Mesenchymal stem cell (in vitro differentiated cells and primary cell): ENCODE measurements around the gene DACH2. TPM values are rescaled to one million over a fixed set of nuclear protein-coding genes. Genes with fewer than 3 reads are reported as not detected.

Experiments
- DNase-seq: peaks from one replicate; pipeline ENCODE4 v3.0.0-alpha.2; 2013
- H2AFZ ChIP-seq: one replicate; pipeline ENCODE4 v1.6.1; 2013; ENCODE audit warnings: low read depth, mild to moderate bottlenecking, control low read depth, inconsistent platforms, low read length, moderate library complexity
- H2AK5ac ChIP-seq: 2 replicates; pipeline ENCODE4 v1.6.1; 2013; ENCODE audit warnings: low read length, moderate library complexity, mild to moderate bottlenecking, inconsistent platforms; ENCODE audit not compliant: severe bottlenecking
- H2BK120ac ChIP-seq: one replicate; pipeline ENCODE4 v1.6.1; 2013; ENCODE audit warnings: low read depth, mild to moderate bottlenecking, inconsistent platforms, low read length, moderate library complexity
- H2BK12ac ChIP-seq, 2 experiments: one replicate each; pipeline ENCODE4 v1.6.1; 2013; ENCODE audit warnings: inconsistent platforms in 2 of 2, low read length in 2 of 2, mild to moderate bottlenecking in 2 of 2, moderate library complexity in 2 of 2, control low read depth in 1 of 2
- H2BK15ac ChIP-seq: one replicate; pipeline ENCODE4 v1.6.1; 2013; ENCODE audit warnings: mild to moderate bottlenecking, low read depth, inconsistent platforms; ENCODE audit not compliant: poor library complexity, severe bottlenecking
- H2BK5ac ChIP-seq: 2 replicates; pipeline ENCODE4 v1.6.1; 2013; ENCODE audit warnings: low read depth, mild to moderate bottlenecking, low read length, control low read depth, inconsistent platforms; ENCODE audit not compliant: poor library complexity, severe bottlenecking
- H3K14ac ChIP-seq, 2 experiments: one replicate each; pipeline ENCODE4 v1.6.1; 2013; ENCODE audit warnings: inconsistent platforms in 2 of 2, low read length in 2 of 2, control low read depth in 1 of 2, mild to moderate bottlenecking in 1 of 2, moderate library complexity in 1 of 2
- H3K18ac ChIP-seq, 2 experiments: one replicate each; pipeline ENCODE4 v1.6.1; 2013; ENCODE audit warnings: inconsistent platforms in 2 of 2, low read length in 2 of 2, control low read depth in 1 of 2, low read depth in 1 of 2, mild to moderate bottlenecking in 1 of 2
- H3K23ac ChIP-seq, 2 experiments: one replicate each; pipeline ENCODE4 v1.6.1; 2013; ENCODE audit warnings: inconsistent platforms in 2 of 2, low read length in 2 of 2, mild to moderate bottlenecking in 2 of 2, moderate library complexity in 2 of 2, control low read depth in 1 of 2
- H3K27ac ChIP-seq: 2 replicates; pipeline ENCODE4 v1.5.1; 2013; ENCODE audit warnings: mild to moderate bottlenecking, moderate library complexity, low read length, control low read depth, inconsistent platforms; ENCODE audit not compliant: poor library complexity, severe bottlenecking
- H3K27me3 ChIP-seq, 2 experiments: 2 replicates each; pipeline versions ENCODE4 v1.6.1 to v1.7.0; 2013; ENCODE audit warnings: low read length in 2 of 2, mild to moderate bottlenecking in 2 of 2, moderate library complexity in 2 of 2, control low read depth in 1 of 2, inconsistent platforms in 1 of 2; ENCODE audit not compliant: control insufficient read depth in 1 of 2, insufficient read depth in 1 of 2
- H3K36me3 ChIP-seq, 2 experiments: 2 replicates each; pipeline versions ENCODE4 v1.6.1 to v1.7.0; 2013; ENCODE audit warnings: low read length in 2 of 2, control low read depth in 1 of 2, inconsistent platforms in 1 of 2, low read depth in 1 of 2, mild to moderate bottlenecking in 1 of 2; ENCODE audit not compliant: insufficient read depth in 2 of 2, control insufficient read depth in 1 of 2
- H3K4ac ChIP-seq, 2 experiments: one replicate each; pipeline ENCODE4 v1.6.1; 2013; ENCODE audit warnings: inconsistent platforms in 2 of 2, low read length in 2 of 2, mild to moderate bottlenecking in 2 of 2, moderate library complexity in 2 of 2, control low read depth in 1 of 2, low read depth in 1 of 2
- H3K4me1 ChIP-seq: 2 replicates; pipeline ENCODE4 v1.6.1; 2013; ENCODE audit warnings: low read depth, low read length, control low read depth; ENCODE audit not compliant: control insufficient read depth, insufficient read depth
- H3K4me2 ChIP-seq: 2 replicates; pipeline ENCODE4 v1.6.1; 2013; ENCODE audit warnings: low read length, mild to moderate bottlenecking, inconsistent platforms; ENCODE audit not compliant: poor library complexity, severe bottlenecking
- H3K4me3 ChIP-seq, 2 experiments: 2 replicates each; pipeline versions ENCODE4 v1.5.1 to v1.7.0; 2013; ENCODE audit warnings: low read length in 2 of 2, mild to moderate bottlenecking in 2 of 2, control low read depth in 1 of 2, low read depth in 1 of 2; ENCODE audit not compliant: insufficient read depth in 1 of 2
- H3K79me1 ChIP-seq: replicated peaks from 2 replicates; pipeline ENCODE4 v1.6.1; 2013; ENCODE audit warnings: mild to moderate bottlenecking, control low read depth, low read length, inconsistent platforms; ENCODE audit not compliant: poor library complexity, severe bottlenecking
- H3K9ac ChIP-seq: 2 replicates; pipeline ENCODE4 v1.7.0; 2013; ENCODE audit warnings: mild to moderate bottlenecking, low read length, moderate library complexity
- H3K9me3 ChIP-seq: 2 replicates; pipeline ENCODE4 v1.7.0; 2013; ENCODE audit warnings: mild to moderate bottlenecking, low read length; ENCODE audit not compliant: control insufficient read depth
- H4K8ac ChIP-seq: one replicate; pipeline ENCODE4 v1.6.1; 2013; ENCODE audit warnings: inconsistent platforms, mild to moderate bottlenecking, low read length, moderate library complexity
- H4K91ac ChIP-seq: one replicate; pipeline ENCODE4 v1.6.1; 2013; ENCODE audit warnings: mild to moderate bottlenecking, low read length, inconsistent platforms
- WGBS: methylation state at CpG from one replicate; pipeline ENCODE4 v1.1.7; 2013; ENCODE audit warnings: mixed read lengths; 5-methylcytosine and 5-hydroxymethylcytosine counted together
- small RNA-seq: library from polyadenylated mRNA; stranded (forward); fragments of <200 nt; extraction: miRNeasy Mini kit (QIAGEN cat#:217004); gene quantifications from one replicate; pipeline ENCODE3, GENCODE V24; 2013; ENCODE audit warnings: low read depth

DACH2 gene

DNA sequence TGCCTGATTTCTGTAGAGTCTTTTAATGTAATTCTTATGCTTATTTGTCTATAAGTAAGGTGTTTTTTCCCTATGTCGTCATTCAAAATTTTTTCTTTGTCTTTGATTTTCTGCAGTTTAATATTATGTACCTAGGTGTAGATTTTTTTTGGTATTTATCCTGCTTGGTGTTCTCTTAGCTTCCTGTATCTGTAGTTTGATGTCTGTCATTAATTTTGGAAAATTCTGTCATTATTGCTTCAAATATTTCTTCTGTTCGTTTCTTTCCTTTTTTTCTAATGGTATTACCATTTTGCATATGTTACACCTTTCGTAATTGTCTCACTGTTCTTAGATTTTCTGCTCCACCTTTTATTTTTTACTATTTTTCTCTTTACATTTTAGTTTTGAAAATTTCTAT is 696.9 kb downstream of the DACH2 start:
- no CpG with 5 or more reads among the region's 3 CpGs for WGBS
- Histone ChIP-seq H3K4me3 (no peak overlapping the region), H3K9ac (no peak overlapping the region), H3K36me3 (no peaks in the 10 kb centered on the region), H3K79me1 (no peaks in the 10 kb centered on the region), H4K91ac (no peak overlapping the region), H2BK5ac (no peak overlapping the region), H2AK5ac (no peak overlapping the region), H4K8ac (no peak overlapping the region), H3K27ac (no peak overlapping the region), H3K9me3 (peaks cover 16% of the 10 kb centered on the region), H2BK12ac (no peak overlapping the region), H2BK120ac (no peak overlapping the region), H3K4ac (no peak overlapping the region), H2BK15ac (no peak overlapping the region), H2AFZ (no peak overlapping the region), H3K14ac (no peak overlapping the region), H3K27me3 (no peaks in the 10 kb centered on the region), H3K18ac (no peak overlapping the region), H3K23ac (no peak overlapping the region), H3K4me1 (no peaks in the 10 kb centered on the region), H3K4me2 (no peak overlapping the region)
- no peak for DNase-seq

Small RNAs within 50 kb of the gene (small RNA-seq; reads per million reads assigned to genes)
- gene FCF1P9 (not detected), gene RF00026 (not detected)
